ENCODE results near the gene MAP2K6.
"Not testable (repeated sequence)": the region's sequence is repeated elsewhere in the genome, so short reads cannot be mapped to it uniquely, and the experiment has no call there.

Gene MAP2K6

DNA sequence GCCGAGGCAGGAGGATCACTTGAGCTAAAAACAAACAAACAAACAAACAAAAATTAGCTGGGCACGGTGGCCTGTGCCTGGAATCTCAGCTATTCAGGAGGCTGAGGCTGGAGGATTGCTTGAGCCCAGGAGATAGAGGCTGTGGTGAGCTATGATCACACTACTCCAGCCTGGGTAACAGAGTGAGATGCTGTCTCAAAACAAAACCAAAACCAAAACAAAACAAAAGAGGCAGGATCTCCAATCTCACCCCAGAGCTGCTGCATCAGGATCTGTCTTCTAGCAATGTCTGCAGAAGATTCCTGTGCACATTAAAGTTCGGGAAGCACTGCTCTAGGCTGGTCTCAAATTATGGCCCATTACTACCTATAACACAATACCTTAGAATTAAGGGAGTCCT lies 43.1 kb downstream of the MAP2K6 start:
- no peak for DNase-seq (ENCODE audit: low spot score)

DNA sequence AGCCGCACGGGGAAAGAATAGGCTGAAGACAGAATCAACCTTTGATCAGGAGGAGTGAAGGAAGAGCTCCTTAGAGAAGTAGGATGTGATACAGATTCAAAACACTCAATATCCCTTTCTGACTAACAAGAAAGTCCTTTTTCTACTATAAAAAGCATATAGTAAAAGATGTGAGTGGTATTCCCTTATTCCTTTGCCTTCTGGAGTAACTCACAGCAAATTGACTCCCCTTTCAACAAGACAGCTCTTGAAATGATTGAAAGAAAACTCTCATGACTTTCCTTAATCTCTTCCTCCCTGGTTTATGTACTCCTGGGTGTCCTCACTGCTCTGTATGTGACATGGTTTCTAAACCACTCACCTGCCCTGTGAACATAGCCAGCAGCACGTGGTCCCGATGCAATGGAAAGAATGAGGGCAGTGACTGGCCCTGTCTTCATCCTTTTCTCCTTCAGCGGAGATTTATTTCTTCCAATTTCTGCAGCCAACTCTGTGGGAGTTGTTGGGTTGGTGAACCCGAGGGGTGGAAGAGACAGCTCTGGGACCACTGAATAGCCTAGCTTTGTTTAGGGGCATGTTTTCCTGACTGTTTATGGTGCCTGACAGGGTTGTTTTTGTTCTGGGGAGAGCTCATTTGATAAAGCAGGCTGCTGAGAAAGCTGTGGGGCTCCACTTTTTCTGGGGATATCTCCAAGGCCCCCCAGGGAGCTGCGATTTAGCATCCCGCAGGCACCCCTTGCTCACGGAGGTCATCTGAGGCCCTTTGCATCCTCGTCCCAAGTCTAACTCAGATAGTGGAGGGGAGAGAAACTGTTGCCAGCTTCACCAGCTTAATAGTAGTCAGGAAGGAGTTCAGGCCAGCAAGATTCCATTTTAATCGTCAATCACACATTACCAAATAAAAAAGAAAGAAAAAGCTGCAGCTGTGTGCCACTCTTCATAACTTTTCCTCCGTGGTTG lies 46.7 kb downstream of the MAP2K6 start:
- DNase-seq (ENCODE audit: low spot score): no peak

DNA sequence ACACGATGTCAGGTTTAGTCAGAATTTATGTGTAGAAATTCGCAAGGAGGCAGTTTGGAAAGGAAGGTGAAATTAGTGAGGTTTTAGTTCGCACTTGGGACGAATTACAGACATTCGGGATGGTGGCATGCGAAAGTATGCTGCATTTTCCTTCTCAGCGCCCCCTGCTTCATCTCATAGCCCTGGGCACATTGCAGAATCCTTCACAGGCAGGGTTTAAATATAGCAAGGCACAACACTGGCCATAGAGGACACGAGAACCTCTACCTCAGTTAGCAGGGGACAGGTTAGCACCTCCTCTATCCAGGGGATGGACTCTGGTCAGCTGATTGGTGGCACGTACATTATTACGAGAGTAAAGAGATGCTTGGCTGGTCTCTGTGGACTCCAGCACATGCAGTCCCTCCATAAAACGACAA lies 47.5 kb downstream of the MAP2K6 start:
- no peak for DNase-seq (ENCODE audit: low spot score)

DNA sequence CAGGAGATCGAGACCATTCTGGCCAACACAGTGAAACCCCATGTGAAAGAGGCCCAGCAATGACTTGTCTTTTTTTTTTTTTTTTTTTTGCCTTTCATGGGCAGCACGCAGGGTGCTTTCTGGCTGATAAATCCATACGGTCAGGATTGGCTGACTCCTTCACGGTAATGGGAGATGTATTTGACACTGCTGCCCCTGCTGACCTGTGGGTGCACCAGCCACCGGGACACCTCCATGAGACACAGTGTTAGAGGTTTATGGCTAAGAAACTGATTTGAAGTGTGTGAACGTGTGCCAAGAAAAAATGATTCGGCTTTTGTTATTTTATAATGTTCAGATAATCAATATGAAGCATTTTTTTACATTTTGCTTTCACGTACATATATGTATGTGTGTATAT lies 48.4 kb downstream of the MAP2K6 start:
- DNase-seq (ENCODE audit: low spot score): no peak

DNA sequence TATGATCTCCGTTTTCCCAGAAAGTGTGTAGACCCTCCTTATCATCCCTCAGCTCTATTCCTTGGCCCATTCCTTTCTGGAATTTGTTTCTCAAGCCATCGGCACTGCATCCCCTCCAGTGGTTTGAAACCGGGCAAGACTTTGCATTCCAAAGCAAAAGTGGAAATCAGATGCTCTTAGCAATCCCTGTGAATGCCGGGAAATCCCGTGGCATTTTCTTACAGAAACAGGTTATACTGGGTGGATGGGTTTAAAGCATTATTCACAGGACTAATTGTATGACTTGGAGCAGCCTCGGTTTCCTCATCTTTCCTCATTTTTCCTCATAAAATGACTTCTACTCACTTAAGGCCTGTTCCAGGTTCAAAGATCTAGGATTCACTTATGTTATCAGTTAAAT lies 52.0 kb downstream of the MAP2K6 start:
- no peak for DNase-seq (ENCODE audit: low spot score)

DNA sequence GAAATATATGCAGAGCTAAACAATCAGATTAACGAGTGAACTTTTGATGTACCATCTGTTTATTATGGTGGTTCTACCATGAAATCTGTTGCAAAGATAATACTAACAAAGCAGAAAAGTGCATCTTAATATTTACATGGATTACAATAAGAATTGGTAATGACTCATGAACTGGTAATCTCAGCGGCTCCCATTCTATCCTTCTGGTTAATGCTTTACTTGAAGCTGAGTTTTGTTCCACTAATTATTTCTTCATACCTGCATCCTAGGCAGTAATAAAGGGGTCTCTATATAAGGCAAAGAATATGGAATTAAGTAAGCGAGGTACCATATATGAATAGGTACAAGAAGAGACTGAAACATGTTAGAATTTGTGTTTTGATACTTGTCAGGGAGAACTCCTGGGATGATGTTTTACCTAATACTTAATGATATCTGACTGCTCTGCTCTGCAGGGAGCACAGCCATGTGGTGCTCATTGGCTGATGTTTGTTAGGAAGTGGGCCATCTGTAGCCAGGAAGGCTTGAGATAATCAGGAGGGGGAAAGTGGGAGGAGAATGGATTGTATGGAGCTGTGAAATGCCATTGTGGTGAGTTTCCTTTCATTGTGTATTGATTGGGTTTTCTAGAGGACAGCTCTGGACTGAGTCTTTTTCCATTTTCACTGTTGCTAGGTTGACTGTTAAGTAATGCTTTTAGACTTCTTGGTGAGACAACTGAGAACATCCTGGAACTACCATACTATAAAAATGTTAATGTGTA lies 52.6 kb downstream of the MAP2K6 start:
- no peak for DNase-seq (ENCODE audit: low spot score)

DNA sequence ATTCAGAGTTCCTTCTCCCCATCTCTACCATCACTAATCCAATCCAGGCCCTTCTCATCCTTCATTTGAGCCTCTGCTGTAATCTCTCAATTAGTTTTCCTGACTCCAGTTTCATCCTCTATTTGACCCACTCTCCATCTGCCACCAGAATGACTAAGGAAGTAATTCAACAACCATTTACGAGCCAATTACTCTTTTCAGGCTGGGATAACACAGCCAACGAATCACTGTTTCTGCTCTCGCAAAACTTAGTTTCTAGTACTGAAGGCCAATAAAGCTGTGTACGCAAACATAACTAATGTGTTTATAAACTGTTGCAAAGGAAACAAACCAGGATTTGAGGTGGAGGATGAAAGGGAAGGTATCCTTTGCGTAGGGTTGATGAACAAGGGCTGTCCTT lies 53.7 kb downstream of the MAP2K6 start:
- DNase-seq (ENCODE audit: low spot score): no peak

DNA sequence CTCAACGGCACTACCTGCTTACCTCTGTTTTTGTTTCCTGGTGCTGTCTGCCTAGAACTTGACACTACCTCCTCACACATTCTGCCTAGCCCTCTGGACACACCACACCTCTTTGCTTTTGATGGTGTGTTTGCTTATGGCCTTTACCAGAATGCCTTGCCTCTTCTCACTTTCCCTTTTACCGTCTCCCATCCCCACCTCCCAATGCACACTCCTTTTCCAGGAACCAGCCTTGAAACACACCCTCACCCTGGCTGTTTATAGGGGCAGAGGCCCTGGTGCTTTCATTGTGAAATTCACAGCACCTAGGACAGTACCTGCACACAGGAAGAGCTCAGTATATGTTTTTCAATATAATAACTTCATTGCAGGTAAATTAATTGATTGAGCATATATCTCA lies 56.2 kb downstream of the MAP2K6 start:
- DNase-seq (ENCODE audit: low spot score): no peak

DNA sequence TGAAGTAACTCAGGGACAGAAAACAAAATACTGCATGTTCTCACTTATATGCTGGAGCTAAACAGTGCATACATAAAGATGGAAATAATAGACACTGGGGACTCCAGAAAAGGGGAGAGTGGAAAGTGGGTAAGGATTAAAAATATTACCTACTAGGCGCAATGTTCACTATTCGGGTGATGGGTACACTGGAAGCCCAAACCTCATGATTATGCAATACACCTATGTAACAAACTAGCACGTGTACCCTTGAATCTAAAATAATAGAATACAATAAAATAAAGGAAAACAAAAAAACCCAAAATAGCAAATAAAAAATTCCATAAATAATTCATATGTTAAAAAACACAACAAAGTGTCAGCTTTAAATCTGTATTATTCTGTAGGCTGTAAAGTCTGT lies 56.9 kb downstream of the MAP2K6 start:
- DNase-seq (ENCODE audit: low spot score): no peak

DNA sequence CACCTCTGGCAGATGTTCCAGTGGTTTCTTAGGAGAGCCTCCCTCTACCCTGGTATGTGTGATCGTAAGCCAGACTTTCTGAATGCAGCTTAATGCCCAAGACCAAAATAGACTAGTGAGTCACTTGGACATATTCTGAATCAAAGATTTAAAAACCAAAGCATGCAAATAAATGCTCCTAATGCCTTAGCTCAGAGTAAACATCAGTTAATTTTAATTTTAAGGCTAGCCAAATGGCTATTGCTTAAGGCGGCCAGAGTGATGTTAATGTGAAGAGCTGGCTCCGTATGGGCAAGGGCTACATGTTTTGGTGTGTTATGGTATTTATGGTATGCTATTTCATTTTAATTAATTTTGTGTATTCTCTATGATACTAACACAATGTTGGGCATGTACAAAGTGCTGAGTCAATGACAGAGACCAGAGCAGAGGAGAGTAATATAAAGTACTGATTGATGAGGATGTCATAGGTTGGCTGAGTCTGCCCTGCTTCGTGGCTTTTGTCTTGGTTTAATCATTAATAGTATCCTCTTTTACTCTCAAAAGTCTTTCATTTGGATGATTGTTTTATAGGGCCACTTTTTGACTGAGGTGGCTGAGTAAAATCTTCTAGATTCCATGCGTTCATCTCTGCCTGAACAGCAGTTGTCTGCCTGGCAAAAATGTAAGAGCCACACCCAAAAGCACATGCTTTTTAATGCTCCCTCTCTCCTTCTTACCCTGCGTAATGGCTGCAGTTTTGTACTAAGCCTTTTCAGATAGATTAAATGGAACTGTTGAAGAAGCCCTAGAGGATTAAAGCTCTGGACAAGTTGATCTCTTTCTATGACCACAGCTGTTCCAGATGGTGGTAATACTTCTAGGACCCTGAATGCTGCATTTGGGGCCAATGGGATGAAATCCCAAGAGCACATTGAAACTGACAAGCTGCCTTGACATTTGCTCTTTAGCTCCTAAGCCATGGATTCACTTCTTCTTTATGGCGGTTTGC lies 59.6 kb downstream of the MAP2K6 start:
- DNase-seq (ENCODE audit: low spot score): no peak

DNA sequence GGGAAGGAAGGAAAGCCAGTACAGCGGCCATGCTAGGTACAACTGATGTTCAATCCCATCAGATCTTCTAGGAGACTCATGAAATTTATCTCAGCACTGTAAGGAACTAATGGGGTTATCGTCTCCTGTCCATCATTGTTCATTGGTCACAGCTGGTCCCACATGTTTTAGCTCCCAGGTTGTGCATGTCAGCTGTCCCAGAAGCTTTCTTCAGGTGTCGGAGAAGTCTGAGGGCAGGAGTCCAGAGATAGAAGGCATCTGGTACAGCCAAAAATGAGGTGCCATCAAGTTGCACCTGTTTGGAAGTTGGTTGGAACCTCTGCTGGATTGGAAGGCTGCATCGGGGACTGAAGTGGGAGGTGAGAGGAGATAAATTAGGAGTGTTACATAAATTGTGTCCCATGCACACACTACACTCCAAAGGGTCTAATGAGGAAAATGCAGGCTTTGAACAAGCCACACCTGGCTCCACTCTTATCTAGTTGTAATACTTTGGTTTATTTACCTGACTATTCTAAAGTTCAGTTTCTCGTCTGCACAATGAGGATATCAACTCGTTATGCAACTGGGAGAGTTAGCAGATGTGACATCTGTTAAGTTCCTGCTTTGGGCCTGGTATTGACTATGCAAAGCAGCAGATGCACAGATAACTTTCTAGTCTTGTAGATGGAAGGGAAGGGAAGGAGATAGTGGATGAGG lies 62.9 kb downstream of the MAP2K6 start:
- no peak for DNase-seq (ENCODE audit: low spot score)

DNA sequence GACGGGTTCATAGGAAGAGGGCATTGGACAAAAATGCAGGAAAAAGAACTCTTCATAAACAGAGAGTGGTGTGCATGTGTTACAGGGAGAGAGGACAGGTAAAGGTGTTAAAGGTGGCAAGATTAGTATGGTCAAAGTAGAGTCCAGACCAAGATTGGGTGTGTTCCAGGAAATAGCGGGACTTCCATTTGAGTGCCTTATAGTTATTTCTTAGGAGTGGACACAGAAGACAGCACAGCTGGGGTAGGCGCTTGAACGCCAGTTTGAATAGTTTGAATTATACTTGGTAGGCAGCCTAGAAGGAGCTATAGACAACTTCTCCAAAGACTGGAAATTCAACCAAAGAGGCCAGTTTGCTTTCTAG lies 63.4 kb downstream of the MAP2K6 start:
- DNase-seq (ENCODE audit: low spot score): no peak

DNA sequence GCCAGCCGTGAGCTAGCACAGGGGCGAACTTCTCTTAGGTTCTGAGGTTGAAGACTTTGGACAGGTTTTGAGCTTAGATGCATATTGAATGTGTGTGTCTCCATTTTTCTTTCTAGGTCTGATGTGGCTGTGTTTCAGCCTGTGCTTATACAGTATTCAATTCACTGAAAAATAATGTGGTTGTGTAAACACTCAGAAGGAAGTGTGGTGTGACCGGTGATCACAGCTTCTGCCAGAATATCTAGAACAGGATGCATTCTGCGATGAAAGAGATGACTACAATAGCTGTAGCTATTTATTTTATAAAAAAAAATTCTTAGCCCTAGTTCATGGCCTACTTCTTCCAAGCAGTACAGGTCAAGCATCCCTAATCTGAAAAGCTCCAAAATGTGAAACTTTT lies 64.4 kb downstream of the MAP2K6 start:
- no peak for DNase-seq (ENCODE audit: low spot score)

DNA sequence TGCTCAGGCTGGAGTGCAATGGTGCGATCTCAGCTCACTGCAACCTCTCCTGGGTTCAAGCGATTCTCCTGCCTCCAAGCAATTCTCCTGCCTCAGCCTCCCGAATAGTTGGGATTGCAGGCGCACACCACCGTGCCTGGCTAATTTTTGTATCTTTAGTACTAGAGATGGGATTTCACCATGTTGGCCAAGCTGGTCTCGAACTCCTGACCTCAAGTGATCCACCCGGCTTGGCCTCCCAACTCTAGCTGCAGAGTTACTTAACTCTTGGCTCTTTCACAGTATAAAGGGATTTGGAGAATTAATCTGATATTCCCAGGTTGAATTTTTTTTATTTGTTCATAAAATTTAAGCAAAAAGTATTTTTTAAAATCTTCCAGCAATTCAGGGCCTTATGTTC lies 65.3 kb downstream of the MAP2K6 start:
- not testable (repeated sequence) for DNase-seq (ENCODE audit: low spot score)

DNA sequence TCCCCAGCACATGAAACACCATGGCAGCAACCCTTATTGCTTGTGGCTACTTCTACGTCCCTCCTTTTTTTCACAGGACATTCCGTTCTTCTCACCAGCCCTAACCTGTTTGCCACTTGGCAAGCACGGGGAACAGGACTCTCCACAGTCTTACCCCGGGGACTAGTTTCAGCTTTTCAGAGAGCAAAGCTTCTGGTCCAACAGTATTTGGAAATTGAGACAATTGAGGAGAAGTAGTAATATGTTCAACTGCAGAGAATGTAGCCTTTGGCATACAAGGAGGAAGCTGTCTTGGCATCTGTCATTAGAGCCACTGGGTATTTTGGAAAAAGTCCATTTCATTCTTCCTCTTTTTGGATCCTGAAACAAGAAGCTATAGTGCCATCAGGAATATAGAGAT lies 65.7 kb downstream of the MAP2K6 start:
- no peak for DNase-seq (ENCODE audit: low spot score)

DNA sequence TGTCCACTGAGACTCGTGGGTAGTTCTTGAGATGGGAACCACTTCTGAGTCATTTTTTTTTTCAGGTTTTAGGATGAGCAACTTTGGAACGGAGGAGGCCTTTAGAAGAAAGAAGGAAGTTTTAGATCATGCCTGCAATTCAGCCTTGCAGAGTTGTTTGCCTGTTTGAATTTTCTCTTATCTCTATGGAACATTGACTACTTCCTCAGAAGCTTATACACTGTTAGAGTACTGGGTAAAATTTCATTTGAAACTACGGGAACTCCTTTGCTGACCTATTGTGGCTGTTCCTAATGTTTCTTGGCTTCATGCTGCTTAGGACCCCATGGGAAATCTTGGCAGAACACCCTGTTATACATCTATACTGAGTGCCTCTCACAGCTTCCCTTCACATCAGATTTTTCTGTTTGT lies 70.8 kb downstream of the MAP2K6 start:
- DNase-seq (ENCODE audit: low spot score): no peak

DNA sequence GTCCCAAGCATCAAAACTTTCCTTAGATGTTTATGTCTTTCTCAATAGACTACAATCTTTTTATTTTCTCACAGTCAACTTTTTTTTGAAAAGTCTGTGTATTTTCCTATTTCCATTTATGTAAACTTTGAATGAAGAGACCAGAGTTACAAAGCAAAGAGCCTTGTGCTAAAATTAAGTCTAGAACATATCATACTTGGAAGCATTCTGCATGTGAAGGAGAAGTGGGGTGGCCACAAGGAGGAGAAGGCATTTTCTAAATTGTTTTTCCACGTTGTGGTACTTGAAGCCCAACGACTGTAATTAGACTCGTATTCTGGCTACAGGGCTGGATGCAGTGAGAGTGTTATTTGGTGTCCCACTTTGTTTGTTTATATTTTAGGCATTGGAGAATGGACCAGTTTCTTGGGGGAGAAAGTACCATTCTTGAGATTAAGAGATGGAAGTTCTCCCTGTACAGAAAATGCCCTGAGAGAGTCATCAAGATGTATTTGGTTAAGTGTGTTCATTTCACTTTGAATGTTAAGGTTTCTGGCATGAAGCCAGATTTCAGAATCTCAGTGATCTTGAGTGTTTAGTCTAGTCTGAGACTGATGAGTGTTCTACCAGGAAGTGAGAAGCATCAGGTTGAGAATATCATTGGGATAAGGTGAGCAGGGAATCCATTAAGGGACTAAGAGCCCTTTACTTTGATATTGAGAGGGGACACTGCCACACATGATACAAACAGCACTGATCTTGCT lies 71.6 kb downstream of the MAP2K6 start:
- DNase-seq (ENCODE audit: low spot score): peak; percentile 7

DNA sequence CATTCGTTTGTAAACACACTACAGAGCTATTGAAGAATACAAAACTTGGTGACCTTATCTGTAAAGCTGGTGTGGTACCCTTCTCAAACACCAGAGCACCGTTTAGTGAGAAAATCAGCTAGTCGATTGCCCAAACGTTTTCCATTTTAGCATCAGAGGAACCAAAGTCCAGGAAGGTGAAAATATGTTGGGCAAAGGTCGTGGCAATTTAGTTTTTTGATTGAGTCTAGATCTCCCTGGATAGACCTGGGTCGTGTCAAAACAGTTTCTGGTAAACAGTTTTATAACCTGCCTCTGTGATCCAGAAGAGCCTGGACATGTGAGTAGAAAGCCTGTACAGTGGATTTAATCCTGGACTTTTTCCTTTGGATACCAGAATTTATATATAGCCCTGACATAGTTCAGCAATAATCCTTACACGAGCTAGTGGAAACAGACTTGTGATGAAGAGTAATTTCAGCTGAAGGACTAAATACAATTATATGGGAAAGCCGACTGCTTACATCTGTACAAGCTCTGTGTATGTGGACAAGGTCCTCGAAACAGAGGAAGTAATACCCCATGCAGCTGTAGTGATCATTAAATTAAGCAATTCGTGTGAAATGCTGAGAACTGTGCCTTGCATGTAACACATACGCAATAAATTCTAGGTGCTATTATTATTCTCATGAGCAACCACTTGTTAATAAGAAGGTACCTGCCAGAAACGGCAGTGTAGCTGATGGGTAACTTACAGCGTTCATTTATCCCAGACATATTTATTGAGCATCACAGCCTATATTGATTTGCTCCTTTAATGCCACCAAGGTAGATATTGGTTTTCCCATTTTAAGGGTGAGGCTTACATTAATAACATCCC lies 72.5 kb downstream of the MAP2K6 start:
- no peak for DNase-seq (ENCODE audit: low spot score)

DNA sequence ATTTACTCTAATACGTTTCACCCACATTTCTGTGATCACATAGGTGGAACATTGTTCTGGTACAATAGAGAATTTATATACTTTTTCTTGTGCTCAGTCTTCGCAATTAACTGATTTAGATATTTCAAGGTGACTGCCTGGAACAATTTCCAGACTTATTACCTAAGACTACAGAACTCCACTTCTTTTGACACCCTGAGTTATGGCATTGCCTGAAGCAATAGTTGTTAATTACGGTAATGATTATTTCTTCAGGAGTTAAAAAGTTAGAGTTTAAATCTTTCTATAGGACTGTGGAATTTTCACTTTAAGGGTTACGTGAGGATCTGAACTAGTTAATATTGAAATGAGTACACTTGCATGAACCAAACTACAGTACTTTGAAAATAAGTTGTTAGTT lies 74.8 kb downstream of the MAP2K6 start:
- DNase-seq (ENCODE audit: low spot score): no peak
